GM21786 (cell line): Measurements from ENCODE around the gene EVL.

Source experiments
- ATAC-seq: cut with Tn5 transposase; IDR thresholded peaks from one replicate; pipeline ENCODE4 v1.9.1; 2021; ENCODE audit not compliant: unreplicated experiment

Gene EVL

DNA sequence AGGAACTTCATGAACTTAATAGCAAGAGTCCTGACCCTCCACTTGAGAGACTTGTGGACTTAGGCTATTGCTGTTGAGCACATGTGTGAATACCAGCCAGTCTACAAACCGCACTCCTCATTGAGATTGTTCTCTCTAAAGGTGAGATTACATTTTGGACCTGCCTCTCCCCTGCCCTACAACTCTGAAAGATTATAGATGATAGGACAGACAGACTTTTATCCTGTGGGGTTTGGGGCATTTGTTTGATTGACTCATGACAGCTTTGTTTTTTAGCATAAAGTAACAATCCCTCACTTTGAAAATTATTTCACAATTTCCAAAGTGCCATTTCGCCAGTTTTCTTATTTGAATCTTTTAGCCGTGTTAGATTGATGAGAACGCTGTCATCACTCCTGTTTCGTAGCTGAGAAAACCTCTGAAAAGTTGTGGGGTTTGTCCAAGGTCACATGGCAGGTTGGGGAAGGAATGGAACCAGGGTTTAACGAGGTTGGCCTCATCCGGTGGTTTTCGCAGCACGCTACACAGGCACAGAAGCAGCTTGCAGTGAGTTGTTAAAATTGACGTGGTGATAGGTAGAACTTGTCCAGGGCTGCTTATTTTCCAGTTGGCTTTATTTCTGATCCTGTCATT, 836 bp downstream of the EVL start:
- ATAC-seq: peak; percentile 31

DNA sequence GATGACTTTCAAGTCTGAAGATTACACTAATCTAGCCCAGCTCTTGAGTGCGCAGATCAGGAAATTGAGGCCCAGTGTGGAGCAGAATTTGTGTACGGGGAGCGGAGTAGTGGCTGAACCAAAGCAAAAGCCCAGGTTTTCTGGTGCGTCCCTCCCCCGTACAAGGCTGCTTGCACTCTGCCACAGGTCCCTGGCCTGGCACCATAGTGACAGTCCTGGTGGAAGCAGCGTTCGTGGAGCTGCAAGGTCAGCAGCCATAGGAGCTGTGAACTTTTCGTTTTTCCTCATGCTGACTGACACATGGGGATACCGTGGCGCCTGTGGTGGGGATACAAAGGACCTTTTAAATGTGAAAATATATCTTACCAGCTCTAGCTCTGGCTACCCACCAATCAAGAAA, 1.7 kb downstream of the EVL start:
- ATAC-seq: no peak

DNA sequence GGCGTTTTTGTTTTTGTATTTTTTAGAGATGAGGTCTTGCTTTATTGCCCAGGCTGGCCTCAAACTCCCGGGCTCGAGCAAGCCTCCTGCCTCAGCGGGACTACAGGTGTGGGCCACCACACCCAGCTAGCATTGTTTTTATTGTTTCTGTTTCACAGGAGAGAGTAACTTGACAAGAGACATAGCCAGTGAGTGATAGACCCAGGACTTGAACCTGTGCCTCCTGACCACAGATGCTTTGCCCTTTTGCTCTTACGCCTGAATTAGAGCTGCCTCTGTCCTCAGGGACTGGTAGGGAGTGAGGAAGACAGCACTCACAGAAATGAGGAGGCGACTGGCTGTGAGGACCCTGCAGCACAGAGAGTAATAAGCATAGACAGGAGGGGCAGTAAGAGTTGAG, 2.3 kb downstream of the EVL start:
- ATAC-seq: no peak

DNA sequence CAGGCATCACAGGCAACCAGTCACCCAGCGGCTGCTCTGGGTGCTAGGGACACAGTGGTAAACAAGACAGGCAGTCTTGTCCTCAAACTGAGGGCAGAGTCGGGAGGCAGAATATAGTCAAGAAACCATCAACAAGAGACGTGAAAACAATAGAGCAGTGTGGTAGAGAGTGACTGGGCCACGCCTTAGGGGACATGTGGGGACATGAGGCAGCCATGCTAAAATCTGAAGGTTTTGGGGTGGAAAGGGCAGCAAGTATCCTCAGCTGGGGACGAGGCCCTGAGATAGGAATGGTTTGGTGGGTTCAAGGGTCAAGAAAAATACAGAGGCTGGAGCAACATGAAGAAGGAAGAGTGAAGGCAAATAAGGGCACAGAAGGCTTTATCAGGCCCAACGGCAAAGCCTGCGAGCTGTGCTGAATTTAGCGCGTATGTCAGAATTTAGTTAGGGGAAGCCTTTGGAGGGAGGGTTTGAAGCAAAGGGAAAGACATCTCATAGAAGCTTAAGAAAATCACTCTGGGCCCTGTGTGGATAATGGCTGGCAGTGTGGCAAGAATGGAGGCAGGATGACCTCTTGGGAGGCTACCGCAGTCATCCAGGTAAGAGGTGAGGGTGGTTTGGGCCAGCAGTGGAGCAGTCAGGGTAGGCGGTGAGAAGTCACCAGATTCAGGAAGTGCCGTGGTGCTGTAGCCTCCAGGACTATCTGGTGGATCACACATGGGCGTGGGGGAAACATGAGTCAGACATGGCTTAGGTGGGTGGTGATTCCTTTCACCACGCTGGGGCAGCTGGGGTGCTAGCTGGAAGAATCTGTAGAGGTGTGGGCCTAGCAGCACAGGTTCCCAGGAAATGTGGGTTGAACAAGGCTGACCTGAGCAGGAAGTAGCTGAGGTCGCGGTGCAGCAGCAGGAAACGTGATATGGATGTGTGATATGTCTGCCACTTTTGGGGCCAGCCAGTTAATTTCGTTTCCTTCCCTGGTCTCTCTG, 3.0 kb downstream of the EVL start:
- peak; percentile 26 for ATAC-seq

DNA sequence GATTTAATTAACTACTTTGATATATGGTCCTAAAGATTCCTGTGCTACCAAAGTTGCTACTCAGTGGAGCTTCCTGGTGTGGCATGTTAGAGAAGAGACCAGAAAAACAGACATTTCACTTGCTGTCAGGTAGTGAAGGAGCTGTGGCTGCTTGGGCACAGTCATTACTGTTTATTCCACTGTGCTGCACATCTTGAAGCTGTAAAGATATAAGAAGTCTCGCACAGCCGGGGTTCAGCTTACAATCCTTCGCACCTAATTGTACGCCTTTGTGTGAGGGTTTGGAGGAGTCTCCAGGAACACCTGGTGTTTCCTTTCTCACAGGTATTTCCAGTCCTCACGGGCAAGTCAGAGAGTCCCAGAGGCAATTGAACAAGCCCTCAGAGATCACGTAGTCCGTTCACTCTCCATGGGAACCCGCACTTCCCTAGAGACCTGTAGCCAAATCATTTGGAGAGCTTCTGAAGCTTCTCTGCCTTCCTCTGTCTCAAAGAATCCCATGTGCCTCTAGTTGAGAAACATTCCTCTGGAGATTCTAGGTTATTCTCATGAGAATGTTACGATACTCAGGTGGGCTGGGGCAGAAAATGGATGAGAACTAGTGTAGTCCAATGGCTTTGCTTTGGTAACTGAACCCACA, 4.1 kb downstream of the EVL start:
- no peak for ATAC-seq

DNA sequence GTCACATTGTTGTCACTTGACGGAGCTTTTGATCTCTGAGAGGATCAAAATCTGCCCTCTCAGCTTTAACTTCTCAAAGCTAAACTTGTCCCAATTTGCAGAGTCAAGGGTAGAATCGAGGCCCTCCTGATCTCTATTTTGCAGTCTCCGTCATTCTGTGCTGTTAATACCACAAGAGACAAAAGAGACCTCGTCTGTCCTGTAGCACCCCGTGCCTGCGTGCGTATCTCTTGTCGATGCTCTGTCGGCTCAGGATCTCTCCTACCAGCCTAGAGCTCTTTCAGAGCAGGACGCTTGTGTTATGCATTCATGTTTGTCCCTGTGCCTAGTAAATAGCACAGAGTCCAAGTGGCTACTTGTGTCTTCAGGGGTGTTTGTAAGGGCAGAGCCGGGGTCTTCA, 5.1 kb downstream of the EVL start:
- ATAC-seq: no peak

DNA sequence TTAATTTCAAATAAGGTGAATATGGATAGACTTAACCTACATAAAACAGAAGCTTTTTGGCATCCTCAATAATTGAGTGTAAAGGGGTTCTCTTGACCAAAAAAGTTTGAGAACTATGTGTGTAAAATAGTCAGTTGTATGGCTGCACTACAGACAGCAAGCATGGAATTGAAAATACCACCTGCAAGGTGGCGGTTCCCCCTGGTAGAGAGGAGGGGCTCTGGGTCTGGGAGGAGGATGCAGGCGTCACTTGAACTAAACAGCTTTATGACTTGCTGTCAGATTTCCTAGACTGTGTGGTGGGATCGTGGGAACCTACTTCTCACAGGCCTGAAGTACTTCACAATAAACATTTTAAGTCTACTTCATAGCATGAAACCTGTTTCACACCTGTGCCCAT, 6.3 kb downstream of the EVL start:
- no peak for ATAC-seq

DNA sequence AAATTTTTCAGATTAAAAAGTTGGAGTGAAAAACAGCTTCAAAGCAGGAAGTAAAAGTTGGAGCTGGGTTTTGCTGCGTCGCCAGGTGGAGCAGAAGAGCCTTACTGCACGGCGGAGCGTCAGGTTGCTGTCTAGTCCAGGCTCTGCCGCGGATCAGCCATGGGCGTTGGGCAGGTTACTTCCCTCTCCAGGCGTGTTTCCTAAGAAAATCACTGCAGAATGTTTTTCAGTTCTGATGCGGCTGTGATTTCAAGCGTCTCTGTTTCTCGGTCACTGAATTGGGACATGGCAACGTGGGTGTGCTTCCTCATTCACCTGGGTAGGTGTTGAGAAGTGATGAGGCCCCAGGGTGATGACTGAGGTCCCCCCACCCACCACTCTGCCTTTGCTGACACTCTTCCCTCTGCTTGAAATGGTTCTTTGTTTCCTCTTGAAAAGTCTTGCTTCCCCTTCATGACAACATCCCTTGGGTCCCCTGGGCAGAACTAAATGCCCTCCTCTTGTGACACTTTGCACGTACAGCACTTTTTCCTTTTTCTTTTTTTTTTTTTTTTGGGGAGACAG, 7.6 kb downstream of the EVL start:
- no peak for ATAC-seq

DNA sequence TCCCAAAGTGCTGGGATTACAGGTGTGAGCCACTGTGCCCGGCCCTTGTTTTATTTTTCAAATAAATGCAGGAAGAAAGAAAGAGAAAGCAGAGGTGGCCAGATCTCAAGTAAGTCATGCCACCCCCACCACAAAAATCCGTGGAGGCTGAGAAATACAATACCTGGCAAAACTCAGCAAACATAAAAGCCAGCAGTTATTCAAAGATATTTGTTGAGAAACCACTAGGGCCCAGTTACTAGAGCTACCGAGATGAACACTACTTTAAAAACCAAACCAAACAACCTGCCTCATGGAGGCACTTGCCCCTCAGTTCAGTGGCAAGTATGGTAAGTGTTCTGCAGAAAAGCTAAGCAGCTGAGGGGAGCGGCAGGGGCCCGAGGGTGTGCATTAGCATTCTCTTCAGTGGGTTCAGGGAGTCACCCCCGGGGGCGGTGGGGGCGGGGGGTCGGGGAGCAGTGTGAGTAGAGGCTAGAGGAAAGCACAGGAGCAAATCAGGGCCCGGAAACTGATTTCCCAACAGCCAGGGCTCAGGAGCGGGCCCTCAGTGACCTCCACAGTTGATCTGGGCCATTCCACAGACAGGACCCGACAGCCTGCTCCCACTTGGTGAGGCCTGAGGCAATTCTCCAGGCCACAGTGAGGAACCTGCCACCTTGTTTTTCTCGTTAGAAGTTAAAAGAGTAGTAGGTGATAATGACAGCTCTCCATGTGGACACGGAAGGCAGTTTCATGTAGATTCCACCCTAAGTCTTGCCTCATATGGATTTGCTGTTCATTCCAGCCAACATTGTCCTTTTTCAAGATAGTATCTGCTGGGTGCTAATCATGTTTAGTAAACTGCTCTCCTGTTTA, 8.6 kb downstream of the EVL start:
- ATAC-seq: no peak

DNA sequence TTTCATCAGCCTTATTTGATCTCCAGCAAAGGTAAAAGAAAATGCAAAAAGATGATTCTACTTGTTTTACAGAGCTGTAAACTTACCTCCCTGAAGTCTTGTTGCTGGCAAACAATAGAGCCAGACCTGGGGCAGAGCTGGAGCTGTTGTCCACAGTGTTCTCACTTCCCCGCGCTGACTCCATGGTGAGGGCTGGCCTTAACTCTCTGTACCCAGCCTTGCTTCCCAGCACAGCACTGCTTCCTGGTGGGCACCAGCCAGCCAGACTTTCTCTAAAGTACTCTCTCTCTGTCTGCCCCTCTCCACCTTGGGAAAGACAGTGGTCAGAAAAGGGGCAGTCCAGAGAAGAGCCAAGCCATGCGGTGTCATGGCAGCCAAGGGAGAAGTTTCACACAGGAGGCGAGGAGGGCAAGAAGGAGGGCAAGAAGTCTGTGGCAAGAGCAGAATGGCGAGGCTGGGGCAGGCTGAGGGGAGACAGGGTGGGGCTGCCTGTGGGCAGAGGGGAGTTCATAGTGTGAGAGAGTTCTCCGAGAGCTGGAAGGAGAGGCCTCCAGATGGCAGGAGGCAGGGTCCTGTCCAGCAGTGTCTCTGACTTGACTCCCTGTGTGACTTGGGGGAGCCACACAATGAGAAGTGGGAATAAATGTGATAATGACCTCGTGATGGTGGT, 9.3 kb downstream of the EVL start:
- no peak for ATAC-seq

DNA sequence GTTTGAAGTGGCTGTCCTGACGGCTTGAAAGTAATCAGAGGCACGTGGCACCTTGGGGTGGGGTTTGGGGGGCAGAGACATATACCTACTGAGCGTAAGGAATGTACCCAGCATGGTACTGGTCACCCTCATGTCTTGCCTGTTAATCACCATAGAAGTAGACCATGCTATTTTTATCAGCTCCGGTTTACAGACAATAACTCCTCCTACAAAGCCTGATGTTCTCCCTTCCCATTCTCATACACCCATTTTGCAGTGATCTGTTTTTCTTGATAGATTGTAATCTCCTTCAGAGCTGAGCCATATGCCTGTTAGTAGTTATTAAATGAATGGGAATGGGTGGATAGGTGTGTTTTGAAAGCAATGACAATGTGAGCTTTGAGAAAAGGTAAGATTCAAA, 10.5 kb downstream of the EVL start:
- ATAC-seq: no peak

DNA sequence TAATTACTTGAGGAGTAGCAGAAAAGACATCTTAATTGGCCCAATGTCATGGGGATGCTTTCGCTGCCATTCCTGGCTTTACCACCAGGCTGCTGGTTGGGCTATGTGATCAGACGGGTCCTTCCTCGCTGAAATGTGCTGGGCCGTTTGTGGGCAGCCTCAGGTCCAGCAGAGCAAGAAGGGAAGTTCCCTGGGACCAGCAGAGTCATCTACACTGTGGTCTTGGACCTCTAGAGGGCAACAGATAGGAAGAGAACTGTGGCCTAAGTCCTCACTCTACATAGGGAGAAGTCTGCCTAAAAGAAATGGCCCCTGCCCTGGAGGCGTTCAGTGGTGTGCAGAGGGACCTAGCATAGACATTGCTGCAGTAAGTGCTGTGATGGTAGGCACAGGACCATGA, 10.9 kb downstream of the EVL start:
- ATAC-seq: peak; percentile 38

DNA sequence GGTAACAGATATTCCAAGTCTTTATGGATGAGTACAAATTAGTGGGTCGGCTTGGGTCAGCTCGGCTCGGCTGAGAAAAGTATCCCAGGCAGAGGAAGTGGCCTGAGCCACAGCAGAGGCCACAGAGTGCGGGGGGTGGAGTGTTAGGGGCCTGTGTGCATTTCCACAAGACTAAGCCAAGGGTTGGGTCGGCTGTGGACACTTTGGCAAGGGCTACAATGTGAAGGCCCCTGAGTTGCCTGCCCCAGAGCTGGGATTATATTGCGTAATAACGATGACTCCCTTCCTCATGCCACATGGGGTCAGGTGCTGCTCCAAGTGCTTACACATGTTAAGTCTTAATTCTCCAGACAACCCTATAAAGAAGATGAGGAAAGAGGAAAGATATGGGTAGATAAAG, 11.4 kb downstream of the EVL start:
- ATAC-seq: no peak

DNA sequence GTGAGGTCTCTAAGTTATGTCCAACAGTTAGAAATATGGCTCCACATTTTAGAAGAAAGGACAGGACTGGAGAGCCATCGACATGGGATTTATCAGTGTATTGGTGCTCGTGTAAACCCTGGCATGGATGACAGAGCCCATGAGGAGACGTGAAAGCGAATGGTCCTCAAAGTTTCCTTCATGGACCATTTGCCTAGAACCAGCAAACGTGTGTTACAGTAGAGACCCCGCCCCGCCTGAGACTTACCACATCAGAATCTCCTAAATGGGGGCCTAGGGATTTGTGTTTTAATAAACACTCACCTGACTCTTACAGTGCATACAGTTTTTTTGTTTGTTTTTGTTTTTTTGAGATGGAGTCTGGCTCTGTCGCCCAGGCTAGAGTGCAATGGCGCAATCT, 12.2 kb downstream of the EVL start:
- no peak for ATAC-seq

DNA sequence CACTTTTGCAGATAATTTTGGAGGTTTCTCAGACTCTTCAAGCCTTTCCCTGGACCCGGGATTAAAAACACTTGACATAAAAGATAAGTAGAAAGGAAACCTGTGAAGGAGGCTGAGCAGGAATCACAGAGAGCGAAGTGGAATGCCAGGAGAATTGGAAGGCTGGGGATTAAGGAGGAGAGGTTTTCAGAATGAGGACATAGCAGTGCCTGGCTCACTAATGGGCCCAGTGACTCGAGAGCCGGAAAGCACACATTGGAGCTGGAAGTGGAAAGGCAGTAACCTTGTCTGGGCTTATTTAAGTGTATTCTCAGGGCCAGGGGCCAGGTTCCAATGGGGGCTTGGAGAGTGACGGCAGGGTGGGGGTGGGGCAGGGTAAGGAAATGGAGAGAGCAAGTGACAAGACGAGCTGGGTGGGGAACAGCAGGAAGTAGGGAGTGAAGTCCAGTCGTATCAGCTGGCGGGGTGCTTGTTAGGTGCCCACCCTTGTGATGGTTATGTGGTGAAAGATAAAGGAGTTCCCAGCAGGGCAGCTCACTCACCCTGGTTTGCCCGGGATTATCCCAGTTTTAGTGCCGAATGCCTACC, 13.1 kb downstream of the EVL start:
- no peak for ATAC-seq

DNA sequence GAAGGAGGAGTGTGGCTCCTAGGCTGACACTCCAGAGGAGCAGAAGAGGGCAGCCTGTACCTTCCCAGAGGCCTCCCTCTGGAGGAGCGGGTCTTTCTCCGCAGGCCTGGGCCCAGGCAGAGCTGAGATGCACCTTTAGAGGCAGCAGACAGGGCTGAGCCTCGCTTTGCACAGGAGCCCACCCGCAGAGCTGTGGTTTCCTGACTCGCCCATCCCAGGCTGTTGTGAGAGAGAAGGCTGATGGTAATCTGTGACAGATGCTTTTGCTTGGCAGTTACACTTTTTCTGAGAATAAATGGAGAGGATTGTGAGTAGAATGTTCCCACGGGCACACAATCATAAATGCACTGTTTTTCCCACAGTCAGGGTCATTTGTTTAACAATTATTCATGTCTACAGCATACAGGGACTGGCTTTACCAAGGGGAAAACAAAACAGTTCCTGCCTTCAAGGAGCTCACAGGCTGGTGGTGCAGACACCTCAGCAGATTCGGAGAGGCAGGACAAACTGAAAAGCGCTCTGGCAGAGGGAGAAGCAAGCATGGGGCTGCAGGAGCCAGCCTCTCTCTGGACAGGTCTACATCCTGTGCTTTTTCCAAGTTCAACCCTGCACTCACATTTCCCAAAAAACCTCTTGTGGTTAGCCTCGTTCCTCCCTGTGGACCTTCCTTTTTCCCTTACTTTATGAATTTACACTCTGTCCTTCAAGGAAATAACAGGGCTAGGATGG, 13.9 kb downstream of the EVL start:
- peak; percentile 54 for ATAC-seq

DNA sequence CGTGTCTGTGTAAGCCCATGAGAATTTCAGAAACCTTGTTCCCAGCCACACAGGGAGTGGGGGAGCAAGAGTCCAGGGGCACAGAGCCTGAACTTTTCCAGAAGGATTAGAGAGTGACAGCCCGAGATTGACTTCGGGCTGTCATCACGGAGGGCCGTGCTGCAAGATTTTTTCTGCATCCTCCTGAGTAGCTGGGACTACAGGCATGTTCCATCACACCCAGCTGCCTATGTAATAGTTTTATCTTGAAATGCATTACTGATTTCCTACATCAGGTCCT, 14.4 kb downstream of the EVL start:
- ATAC-seq: no peak

DNA sequence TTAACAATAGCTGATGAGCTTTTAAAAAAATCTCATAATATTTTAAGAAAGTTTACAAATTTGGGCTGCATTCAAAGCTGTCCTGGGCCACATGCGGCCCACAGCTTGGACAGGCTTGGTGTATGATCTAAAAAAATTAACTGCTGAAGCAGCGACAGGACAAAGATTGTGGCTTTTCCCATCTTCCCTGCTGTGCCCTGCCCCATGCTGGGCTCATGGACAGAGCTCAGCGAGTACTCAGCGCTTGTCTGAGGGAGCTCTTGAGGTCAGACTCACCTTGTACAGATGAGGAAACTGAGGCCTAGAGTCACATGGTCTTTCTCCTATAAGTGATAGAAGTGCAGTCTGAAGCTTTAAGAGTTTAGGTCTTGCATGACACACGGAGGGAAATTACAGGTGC, 15.0 kb downstream of the EVL start:
- no peak for ATAC-seq

DNA sequence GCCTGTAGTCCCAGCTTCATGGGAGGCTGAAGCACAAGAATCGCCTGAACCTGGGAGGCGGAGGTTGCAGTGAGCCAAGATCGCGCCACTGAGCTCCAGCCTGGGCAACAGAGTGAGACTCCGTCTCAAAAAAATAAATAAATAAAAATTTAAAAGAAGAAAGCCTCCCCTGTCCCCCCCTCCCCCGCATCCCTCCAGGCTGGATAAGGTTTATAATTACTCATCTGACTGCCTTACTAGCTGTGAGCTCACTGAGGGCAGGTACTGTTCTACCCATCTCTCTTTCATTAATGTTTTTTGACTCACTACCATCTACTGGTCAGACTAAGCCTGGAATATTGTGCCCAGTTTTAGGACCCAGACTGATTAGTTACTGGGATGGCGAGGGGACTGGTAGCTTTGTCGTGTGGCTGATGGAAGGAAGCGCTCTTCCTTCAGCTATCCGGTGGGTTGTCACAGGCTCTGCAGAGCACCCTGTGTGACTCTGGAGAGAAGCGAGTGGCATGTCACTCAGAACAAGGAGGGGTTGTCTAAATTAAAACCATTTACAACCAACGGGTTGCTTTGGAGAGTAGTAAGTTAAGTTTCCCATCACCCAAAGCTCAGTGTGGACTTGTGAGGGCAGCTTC, 16.9 kb downstream of the EVL start:
- no peak for ATAC-seq
